T1000 (cell line): ENCODE data around the gene PI4KA.
"Not testable (repeated sequence)": the region's sequence is repeated elsewhere in the genome, so short reads cannot be mapped to it uniquely, and the experiment has no call there.

Source experiments
- DNase-seq: peaks from one replicate; lab custom pipeline; 2025; ENCODE audit warnings: mixed read lengths; lab: John Stamatoyannopoulos, UW

The PI4KA gene

DNA sequence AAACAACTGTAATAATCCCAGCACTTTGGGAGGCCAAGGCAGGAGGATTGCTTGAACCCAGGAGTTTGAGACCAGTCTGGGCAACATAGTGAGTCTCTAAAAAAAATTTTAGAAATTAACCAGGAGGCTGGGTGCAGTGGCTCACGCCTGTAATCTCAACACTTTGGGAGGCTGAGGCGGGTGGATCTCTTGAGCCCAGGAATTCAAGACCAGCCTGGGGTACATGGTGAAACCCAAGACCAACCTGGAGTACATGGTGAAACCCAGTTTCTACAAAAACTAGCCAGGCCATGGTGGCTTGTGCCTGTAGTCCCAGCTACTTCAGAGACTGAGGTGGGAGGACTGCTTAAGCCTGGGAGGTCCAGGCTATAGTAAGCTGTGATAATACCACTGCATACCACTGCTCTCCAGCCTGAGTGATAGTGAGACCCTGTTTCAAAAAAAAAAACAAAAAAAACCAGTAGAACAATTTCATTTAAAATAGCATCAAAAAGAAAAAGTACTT, 11.2 kb downstream of the PI4KA start:
- DNase-seq, result no peak

DNA sequence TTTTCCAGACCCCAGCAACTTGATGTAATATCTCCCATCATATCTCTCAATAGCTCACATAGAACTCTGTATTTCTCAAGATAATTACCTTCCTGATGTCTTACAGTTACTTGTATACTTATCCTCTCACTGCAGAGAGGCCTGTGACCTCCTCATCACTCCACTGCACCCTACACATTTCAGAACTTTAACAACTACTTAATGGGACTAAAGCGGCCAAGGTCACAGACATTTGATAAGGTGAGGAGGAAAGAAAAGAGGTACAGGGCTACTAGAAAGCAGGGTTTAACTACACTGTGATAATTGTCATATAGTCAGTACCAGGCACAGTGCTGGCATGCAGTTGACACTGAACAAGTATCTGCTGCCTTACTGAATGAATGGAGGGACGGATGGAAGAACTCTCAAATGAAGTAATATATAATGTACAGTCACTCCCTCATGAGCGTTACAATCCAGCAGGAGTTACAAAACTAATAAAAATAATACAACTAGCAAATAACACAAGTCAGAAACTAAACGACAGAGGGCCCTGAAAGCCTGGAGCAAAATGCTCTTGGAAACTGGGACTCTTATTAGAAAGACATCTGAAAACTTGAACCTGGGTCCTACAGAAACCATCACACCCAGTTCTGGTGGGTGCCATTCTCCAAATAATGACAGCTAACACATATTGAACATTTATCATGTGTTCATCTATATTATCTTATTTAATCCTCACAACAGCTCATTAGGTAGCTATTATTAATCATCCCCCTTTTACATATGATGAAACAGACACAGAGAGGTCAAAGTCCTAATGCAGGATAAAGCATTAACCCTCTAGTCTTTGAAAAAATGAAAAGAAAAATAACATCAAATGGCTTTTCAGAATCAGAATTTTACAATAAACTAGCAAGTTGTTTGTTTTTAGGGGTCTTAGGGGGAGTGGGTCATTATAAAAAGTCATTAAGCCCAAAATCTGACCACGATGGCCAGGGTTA, 14.3 kb downstream of the PI4KA start:
- DNase-seq, result no peak

DNA sequence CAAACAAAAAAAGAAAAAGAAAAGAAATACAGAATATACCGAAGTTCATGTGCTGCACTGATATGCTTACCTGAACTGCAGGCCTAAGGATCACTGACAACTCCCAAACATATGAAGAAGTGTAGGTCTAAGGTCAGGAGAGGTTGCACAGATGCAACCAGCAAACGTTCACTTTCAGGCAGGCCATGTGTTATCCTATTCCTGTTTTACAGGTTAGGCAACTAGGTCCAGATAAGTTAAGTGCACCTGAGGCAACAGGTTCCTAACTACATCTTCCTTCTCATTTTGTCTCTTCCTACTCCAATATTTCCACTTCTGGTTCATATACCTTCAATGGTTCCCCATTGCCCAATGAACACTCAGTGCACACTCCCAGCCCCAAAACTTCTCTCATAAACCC, 15.1 kb downstream of the PI4KA start:
- no peak for DNase-seq

DNA sequence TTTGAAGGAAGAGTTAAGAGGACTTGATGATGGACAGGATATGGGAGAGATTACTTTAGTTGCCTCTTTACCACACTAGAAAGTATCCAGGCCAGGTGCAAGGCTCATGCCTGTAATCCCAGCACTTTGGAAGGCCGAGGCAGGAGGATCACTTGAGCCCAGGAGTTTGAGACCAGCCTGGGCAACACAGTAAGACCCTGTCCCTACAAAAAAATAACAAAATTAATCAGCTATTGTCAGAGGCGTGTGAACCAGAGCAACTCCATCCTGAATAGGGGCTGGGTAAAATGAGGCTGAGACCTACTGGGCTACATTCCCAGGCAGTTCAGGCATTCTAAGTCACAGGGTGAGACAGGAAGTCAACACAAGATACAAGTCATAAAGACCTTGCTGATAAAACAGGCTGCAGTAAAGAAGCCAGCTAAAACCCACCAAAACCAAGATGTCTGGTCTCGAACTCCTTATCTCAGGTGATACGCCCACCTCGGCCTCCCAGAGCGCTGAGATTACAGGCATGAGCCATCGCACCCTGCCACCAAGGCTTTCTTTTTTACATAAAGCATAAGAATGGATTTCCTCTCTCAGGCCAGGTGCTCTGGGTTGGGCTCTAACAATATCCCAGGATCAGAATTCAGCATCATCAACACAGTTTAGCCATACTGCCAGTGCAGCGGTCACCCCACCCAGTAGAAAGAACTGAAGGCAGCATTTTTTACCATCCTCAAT, 17.8 kb downstream of the PI4KA start:
- DNase-seq, result no peak

DNA sequence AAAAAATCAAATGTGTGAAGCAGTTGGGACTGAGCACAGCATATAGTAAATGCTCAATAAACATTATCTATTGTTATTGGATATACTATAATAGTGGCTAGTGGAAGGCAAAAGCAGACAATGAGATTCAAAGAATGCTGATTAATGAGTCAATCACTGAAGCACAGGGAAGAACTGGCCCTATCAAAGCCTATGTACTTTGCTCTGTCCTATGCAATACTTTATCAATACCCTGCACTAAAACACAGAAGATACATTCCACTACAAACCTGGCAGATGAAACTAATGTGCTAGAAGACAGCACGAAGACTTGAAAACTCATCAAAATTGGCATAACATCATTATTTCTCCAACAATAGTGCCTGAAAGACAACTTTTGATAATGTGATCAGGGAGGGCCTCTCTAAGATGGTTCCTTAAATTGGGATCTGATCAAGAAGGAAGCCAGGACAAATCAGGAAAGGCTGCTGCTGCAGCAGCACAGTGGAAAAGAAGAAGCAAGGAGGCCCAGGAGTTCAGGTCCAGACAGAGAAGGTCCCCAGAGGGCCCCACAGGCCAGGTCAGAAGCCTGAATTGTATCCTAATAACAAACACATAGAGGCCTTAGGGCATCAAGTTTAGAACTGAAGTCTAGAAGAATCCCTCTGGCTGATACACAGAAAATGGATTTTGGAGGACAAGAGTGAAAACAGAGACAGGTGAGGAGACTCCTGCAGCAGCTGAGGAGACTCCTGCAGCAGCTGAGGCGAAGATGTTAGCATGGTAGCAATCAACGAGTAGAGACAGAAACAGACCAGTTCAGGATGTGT, 18.6 kb downstream of the PI4KA start:
- DNase-seq, result no peak

DNA sequence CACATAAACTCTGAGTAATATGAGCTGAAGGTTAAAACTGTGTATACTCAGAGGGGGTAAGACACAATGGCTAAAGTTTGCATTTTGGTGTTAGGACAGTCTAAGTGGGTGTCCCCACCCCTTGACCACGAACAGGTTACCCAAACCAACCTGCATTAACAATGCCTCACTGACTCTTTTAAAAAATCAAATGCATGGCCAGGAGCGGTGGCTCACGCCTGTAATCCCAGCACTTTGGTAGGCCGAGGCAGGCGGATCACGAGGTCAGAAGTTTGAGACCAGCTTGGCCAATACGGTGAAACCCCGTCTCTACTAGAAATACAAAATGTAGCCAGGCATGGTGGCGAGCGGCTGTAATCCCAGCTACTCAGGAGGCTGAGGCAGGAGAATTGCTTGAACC, 19.3 kb downstream of the PI4KA start:
- not testable (repeated sequence) for DNase-seq

DNA sequence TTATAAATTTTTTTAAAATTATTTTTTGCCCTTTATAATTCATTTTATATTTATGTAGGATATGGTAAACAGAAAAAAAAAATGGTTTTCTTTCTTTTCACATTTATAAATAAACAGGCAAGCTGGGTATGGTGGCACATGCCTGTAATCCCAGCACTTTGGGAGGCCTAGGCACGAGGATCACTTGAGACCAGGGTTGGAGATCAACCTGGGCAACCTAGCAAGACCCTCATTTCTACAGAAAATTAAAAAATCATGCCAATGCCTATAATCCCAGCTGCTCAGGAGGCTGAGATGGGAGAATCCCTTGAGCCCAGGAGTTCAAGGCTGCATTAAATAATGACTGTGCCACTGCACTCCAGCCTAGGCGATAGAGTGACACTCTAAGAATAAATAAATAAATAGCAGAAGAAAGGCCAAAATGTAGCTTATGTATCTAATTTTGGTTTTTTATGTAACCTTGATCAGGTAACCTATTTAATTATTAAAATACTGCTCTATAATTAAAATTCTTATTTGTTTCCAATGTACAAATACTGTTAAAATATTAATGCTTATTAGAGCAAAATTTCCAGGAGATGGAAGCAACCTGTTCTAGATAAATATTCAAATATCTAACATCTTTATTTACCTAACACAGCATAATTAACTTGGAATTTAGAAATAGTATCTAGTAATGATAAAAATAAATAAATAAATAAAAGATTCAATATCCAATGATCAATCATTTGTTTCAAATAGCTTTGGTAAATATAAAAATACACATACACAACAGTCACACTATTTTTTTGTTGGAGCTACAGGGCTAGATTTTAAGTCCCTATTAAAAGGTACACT, 21.4 kb downstream of the PI4KA start:
- DNase-seq, result no peak

DNA sequence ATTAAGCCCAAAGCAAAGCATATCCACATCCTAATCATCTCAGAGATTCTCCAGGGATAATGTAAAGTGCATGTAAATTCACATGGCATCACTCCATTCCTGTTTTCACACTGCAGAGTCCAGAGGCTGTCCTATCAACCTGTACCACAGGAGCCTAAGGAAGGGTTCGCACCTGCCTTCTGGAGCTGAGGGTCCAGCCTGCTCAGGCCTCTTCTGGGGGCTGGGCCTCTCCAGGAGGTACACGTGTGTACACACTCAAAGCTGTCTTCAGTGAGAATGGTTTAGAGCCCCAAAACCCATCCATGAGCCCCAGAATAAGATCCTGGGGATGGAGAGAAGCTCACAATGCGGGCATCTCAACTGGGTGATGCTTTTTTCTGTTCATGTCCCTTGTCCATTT, 23.9 kb downstream of the PI4KA start:
- DNase-seq, result no peak

DNA sequence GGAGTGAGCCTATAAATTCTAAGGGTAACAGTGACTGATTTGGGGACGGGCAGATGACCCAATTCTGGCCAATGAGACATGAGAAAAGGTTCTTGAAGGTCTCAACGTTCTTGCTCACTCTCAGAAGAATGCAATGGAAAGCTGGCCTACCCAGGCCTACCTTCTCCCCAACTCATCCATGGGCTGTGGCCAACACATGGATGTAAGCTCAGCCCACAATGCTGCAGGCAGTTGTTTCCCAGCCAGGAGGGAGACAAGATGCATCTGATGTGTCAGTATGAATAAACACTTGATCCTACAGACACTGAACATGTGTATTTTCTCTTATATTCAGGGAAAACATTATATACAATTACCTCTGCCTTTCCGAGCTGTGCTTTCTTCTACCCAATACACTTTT, 24.4 kb downstream of the PI4KA start:
- no peak for DNase-seq

DNA sequence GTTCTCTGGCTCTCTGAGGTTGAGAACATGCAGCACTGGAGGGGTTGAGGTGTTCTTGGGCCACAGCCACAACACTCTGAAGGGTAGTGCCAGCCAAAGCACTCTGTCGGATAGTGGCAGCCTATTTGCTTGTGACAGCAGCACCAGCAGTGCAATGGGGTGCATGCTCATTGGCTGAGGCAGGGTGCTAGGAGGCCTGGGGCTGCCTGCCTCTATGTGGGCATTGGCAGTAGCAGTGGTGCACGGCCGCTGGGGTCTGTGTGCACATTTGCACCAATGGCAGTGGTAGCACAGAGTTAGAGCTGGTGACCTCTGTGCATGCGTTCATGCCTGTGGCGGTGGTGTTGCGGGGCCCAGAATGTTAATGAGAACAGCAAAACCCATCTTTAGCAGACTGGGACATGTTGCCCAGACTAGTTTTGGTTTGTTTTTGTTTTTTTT, 25.4 kb downstream of the PI4KA start:
- no peak for DNase-seq

DNA sequence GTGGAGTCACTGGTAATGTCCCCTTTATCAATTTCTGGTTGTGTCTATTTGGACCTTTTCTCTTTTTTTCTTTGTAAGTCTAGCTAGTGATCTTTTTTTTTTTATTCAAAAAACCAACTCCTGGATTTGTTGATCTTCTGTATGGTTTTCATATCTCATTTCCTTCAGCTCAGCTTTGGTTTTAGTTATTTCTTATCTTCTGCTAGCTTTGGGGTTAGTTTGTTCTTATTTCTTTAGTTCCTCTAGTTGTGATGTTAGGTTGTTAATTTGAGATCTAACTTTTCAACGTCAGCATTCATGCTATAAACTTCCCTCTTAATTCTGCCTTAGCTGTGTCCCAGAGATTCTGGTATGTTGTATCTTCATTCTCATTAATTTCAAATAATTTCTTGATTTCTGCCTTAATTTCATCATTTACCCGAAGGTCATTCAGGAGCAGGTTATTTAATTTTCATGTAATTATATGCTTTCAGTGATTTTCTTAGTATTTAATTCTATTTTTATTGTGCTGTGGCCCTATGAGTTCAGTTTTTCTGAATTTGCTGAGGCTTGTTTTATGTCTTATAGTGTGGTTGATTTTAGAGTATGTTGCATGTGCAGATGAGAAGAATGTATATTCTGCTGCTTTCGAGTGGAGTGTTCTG, 29.0 kb downstream of the PI4KA start:
- DNase-seq, result no peak

DNA sequence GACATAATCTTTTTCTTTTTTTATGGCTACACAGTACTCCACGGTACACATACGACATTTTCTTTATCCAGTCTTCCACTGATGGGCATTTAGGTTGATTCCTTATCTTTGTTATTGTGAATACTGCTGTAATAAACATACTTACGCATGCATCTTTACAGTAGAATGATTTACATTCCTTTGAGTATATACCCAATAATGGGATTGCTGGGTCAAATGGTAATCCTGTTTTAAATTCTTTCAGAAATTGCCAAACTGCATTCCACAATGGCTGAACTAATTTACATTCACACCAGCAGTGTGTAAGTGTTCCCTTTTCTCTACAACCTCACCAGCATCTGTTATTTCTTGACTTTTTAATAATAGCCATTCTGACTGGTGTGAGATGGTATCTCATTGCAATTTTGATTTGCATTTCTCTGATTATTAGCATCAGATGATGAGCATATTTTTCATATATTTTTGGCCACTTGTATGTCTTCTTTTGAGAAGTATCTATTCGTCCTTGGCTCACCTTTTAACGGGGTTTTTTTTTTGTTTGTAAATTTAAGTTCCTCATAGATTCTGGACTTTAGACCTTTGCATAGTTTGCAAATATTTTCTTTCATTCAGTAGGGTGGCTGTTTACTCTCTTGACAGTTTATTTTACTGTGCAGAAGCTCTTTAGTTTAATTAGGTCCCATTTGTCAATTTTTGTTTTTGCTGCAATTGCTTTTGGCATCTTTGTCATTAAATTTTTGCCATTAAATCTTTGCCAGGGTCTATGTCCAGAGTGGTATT, 32.0 kb downstream of the PI4KA start:
- not testable (repeated sequence) for DNase-seq

DNA sequence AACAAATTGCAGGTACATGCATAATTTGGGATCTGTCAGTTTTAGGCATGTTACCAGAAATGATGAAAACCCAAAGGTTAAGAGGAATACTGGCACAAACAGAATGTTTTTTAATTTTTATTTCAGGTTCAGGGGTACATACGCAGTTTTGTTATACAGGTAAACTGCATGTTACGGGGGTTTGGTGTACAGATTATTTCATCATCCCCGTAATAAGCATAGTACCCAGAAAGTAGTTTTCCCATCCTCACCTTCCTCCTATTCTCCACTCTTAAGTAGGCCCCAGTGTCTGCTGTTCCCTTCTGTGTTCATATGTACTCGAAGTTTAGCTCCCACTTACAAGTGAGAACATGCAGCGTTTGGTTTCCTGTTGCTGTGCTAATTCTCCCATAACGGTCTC, 33.0 kb downstream of the PI4KA start:
- no peak for DNase-seq

DNA sequence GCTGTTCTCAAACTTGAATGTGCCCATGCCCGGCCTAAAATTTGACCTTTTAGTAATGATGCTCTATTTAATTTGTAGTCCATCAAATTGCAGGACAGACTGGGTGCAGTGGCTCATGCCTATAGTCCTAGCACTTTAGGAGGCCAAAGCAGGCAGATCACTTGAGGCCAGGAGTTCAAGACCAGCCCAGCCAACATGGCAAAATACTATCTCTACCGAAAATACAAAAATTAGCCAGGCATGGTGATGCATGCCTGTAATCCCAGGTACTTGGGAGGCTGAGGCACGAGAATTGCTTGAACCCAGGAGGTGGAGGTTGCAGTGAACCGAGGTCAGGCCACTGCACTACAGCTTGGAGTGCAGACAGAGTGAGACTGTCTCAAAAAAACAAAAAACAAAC, 33.4 kb downstream of the PI4KA start:
- DNase-seq, result not testable (repeated sequence)

DNA sequence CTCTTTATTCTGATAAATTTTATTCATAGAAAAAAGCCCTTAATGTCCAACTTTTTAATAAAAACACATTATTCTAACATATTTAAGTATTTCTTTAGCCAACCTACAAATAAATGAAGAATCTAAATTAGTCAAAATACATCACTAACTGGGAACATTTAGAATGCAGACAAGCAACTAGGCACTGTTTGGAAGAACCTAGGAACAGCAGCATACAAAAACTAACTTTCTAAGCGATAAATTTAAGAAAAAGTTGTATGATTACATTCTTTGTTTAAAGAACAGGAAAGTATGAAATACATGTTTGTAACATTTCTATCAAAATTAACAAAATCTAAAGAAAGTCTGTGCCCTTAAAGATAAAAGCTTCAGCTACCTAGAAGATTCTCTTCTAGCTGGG, 35.3 kb downstream of the PI4KA start:
- DNase-seq, result no peak

DNA sequence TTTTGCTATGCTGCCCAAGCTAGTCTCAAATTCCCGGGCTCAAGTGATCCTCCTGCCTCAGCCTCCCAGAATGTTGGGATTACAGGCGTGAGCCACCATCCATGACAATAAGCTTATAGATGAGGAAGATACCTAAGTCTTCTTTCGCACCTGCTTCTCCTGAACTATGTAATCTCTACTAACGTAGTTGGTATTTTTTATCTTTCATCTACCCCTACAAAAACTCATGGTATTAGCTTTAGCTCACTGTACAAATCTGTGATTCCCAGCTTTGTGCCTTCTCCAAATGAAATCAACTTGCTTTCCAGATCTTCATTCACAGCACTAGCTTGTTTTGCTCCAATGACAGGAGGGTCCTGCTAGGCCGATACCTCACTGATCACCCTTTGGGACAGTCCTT, 36.4 kb downstream of the PI4KA start:
- DNase-seq, result no peak

DNA sequence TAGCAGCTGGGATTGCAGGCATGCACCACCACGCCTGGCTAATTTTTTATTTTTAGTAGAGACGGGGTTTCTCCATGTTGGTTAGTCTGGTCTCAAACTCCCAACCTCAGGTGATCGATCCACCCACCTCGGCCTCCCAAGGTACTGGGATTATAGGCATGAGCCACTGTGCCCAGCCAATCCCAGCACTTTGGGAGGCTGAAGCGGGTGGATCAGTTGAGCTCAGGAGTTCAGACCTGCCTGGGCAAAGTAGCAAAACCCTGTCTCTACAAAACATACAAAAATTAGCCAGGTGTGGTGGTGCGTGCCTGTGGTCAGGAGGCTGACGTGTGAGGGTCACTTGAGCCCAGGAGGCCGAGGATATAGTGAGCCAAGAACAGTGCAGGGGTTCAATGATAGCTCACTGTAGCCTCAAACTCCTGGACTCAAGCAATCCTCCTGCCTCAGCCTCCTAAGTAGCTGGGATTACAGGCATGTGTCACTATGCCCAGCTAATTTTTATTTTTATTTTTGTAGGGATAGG, 36.8 kb downstream of the PI4KA start:
- DNase-seq, result not testable (repeated sequence)

DNA sequence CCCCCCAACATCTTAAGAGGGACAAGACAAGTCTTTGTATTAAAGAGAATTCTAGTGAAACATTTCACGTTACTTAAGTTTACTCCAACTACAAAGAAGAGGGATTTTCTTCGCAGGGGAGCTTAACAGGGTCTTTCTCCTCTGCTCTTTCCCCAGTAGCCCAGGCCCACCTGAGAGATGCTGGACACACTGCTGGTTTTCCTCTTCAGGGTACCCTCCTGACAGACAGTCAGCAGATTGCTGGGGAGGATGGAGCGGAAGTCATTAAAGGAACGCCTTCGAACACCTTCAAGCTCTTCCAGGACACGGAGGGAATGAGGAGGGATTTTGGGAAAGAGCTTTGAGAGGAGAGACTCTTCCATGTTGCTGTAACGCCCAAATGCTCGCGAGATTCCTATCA, 39.1 kb downstream of the PI4KA start:
- no peak for DNase-seq

DNA sequence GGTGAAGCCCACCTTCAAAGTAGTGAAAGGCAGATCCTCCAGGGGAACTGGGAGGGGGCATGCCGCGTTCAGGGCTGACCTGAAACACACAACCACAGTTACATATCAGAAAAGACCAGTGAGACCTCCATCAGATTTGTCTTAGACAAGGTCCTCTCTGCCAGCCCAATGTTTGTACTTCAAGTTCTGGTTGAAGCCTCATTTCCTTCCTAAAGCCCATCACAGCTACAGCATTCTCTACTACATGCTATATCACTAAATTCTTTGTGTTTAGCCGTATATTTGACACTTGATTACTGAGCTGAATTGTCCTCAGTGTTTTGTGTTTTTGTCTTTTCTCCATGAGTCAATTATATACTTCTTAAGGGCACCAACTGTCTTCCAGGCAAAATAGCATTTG, 40.1 kb downstream of the PI4KA start:
- no peak for DNase-seq

DNA sequence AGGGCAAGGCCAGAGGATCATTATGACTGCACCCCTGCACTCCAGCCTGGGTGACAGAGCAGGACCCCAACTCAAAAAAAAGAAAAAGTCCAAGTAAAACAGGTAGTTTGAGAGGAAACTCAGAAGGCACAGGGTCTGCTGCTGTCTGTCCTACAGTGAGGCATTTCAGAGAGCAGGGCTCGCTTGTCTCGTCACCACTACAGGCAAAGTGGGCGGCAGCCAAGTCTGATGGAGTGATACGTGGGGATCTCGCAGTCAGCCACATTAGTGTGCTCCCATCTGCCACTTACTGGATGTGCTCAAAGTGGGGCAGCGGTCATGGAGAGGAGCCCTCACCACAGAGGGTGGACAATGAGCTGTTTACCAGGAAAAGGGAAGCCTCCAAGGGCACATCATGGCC, 42.1 kb downstream of the PI4KA start:
- DNase-seq, result no peak
